ENCODE measurements around the gene COL7A1. TPM values are rescaled to one million over a fixed set of nuclear protein-coding genes. Genes with fewer than 3 reads are reported as not detected.

Gene COL7A1
- polyA plus RNA-seq, result 100 to 1,000 TPM in 1 of 2 donors, 10 to 100 TPM in 1; 60.7 to 265 TPM

DNA sequence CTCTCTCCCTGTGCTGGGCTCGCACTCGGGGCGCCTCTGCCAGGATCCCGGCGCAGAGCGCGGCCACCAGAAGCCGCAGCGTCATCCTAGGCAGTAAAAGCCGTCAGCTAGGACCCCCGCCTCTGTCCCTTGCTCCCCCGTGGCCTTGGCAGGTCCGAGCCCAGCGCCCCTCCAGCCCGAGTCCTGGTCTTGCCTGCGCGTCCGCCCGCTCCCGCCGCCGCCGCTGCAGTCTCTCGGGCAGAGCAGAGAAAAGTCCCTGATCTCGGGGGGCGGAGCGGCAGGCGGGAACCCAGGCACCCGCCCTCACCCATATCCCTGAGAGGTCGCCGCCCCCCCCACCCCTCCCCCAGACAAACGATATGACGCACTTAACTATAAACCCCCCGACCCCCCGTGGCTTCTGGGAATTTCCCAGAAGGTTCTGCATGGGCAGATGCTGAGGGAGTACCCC is at the start of gene COL7A1:
Gene COL7A1, minus strand, starts transcription at position 255 of the 451 bp plus-strand sequence. Its CDS starts 170 bp downstream, at position 85.
- H3K36me3 ChIP-seq (ENCODE audit: control insufficient read depth in 2 of 2, insufficient read depth in 2 of 2, low read length in 1 of 2), result peaks cover 12 to 28% of the 10 kb centered on the region in 2 donors
- WGBS, 2 donors, result 2 to 3% methylated on average over 15 to 35 of the region's 35 CpGs

DNA sequence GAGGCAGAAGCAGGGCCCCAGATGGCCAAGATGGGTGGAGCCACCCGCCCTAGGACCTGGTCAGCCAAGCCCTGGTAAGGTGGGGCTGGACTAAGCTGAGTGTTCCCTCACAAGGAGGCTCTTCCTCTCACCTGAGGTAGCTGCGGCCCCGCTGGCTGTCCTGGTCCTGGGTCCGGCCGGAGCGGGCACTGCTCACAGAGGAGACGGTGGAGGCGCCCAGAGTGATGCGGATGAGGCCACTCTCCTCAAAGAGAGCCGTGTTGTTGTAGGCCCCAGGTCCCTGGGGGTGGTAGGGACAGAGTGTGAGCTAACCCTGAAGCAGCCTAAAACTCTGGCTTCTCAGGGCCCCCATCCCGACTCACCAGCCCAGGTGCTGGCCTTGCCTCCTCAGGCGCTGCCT is 47.5 kb upstream of the COL7A1 start:
- no peaks in the 10 kb centered on the region for H3K27me3 ChIP-seq (ENCODE audit: control insufficient read depth in 1 of 2, insufficient read depth in 2 of 2, low read length in 2 of 2)
- no peak overlapping the region for H3K4me3 ChIP-seq (ENCODE audit: low read depth in 1 of 2, low read length in 2 of 2)
- WGBS, 2 donors, result 93 to 96% methylated on average over 11 to 12 of the region's 12 CpGs
- H3K36me3 ChIP-seq (ENCODE audit: control insufficient read depth in 2 of 2, insufficient read depth in 2 of 2, low read length in 1 of 2), result no peaks in the 10 kb centered on the region
- H3K4me1 ChIP-seq (ENCODE audit: control insufficient read depth in 2 of 2, insufficient read depth in 2 of 2, low read length in 1 of 2), result no peaks in the 10 kb centered on the region
- no peaks in the 10 kb centered on the region for H3K9me3 ChIP-seq (ENCODE audit: control insufficient read depth in 2 of 2, insufficient read depth in 1 of 2, low read depth in 1 of 2, low read length in 1 of 2)
- no peak overlapping the region for H3K27ac ChIP-seq (ENCODE audit: low read depth in 2 of 2, low read length in 1 of 2)

More for the DNA sequence above, at the start of gene COL7A1:
- Histone ChIP-seq H3K27ac (ENCODE audit: low read depth in 2 of 2, low read length in 1 of 2) (peak within 1 kb of the TSS; percentile 6 to 72), H3K9me3 (ENCODE audit: control insufficient read depth in 2 of 2, insufficient read depth in 1 of 2, low read depth in 1 of 2, low read length in 1 of 2) (no peaks in the 10 kb centered on the region), H3K4me3 (ENCODE audit: low read depth in 1 of 2, low read length in 2 of 2) (peak within 1 kb of the TSS; percentile 23 to 54), H3K4me1 (ENCODE audit: control insufficient read depth in 2 of 2, insufficient read depth in 2 of 2, low read length in 1 of 2) (peaks cover 2 to 45% of the 10 kb centered on the region in 2 donors), H3K27me3 (ENCODE audit: control insufficient read depth in 1 of 2, insufficient read depth in 2 of 2, low read length in 2 of 2) (no peaks in the 10 kb centered on the region)

GRCh38 chr3:48641396-48641795 is 46.3 kb upstream of the COL7A1 start:
- no peak overlapping the region for H3K4me3 ChIP-seq (ENCODE audit: low read depth in 1 of 2, low read length in 2 of 2)
- no peaks in the 10 kb centered on the region for H3K9me3 ChIP-seq (ENCODE audit: control insufficient read depth in 2 of 2, insufficient read depth in 1 of 2, low read depth in 1 of 2, low read length in 1 of 2)
- H3K27ac ChIP-seq (ENCODE audit: low read depth in 2 of 2, low read length in 1 of 2), result no peak overlapping the region
- H3K4me1 ChIP-seq (ENCODE audit: control insufficient read depth in 2 of 2, insufficient read depth in 2 of 2, low read length in 1 of 2), result no peaks in the 10 kb centered on the region
- no peaks in the 10 kb centered on the region for H3K36me3 ChIP-seq (ENCODE audit: control insufficient read depth in 2 of 2, insufficient read depth in 2 of 2, low read length in 1 of 2)
- 92 to 100% methylated on average over 3 of the region's 3 CpGs for WGBS, 2 donors
- H3K27me3 ChIP-seq (ENCODE audit: control insufficient read depth in 1 of 2, insufficient read depth in 2 of 2, low read length in 2 of 2), result no peaks in the 10 kb centered on the region

DNA sequence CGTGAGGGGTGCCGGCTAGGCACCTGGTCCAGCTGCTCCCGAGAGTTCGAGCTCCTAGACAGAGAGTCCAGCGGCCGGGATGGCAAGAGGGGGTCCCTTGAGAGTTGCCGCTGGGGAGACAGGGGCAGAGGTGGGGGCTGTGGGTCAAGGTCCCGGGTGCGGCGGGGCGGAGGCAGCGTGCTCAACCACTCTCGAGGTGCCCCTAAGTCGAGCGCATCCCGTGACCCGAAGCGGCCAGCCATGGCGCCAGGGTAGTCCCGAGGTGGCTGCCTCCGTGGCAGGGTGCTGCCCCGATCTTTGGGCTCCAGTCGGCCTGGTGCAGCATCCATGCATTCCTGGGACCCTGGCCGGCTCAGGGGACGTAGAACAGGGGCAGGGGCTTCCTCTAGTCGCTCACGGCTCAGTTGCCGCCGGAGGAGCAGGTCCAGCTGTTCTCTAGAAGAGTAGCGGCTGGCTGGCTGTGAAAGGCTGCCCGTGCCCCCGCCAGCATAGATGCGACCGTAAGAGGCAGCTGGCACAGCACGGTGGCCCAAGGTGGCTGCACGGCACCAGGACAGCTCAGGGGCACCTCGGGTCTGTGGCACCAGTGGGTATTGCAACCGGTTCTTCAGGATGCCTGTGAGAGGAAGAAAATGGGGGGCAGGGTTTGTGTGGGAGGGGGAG is 44.9 kb upstream of the COL7A1 start:
- WGBS, 2 donors, result 87 to 88% methylated on average over 38 of the region's 38 CpGs
- no peak overlapping the region for H3K4me3 ChIP-seq (ENCODE audit: low read depth in 1 of 2, low read length in 2 of 2)
- H3K9me3 ChIP-seq (ENCODE audit: control insufficient read depth in 2 of 2, insufficient read depth in 1 of 2, low read depth in 1 of 2, low read length in 1 of 2), result no peaks in the 10 kb centered on the region
- H3K27me3 ChIP-seq (ENCODE audit: control insufficient read depth in 1 of 2, insufficient read depth in 2 of 2, low read length in 2 of 2), result no peaks in the 10 kb centered on the region
- H3K36me3 ChIP-seq (ENCODE audit: control insufficient read depth in 2 of 2, insufficient read depth in 2 of 2, low read length in 1 of 2), result no peaks in the 10 kb centered on the region
- peaks cover 0 to 6% of the 10 kb centered on the region in 2 donors for H3K4me1 ChIP-seq (ENCODE audit: control insufficient read depth in 2 of 2, insufficient read depth in 2 of 2, low read length in 1 of 2)
- H3K27ac ChIP-seq (ENCODE audit: low read depth in 2 of 2, low read length in 1 of 2), result no peak overlapping the region

- peaks cover 0 to 9% of the 10 kb centered on the region in 2 donors for H3K36me3 ChIP-seq (ENCODE audit: control insufficient read depth in 2 of 2, insufficient read depth in 2 of 2, low read length in 1 of 2)
- 65 to 76% methylated on average over 6 of the region's 6 CpGs for WGBS, 2 donors
Observed at GRCh38 chr3:48637305-48637704, 42.2 kb upstream of the COL7A1 start.

DNA sequence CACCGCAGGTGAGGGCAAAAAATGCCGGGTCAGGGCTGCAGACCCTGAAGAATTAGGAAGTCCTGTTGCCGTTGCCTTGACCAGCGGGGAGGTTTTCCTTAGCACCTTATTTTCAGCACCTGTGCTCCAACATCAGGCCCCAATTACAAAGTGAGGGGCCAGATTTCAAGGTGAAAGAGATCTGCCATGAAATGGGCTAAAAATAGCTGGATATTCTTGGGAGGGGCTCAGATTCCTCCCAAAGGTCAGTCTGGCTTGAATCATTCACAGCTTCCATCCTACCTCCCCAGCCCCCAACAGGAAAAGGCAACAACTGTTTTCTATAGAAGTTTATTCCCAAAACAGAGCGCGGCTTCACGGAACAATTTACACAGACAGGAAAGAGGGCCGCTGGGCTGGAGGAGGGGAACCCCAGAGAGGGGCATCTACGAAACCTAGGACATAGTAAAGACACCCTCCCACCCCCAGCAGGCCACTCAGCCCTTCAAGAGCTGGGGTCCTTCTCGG is 41.1 kb upstream of the COL7A1 start:
- Histone ChIP-seq H3K27me3 (ENCODE audit: control insufficient read depth in 1 of 2, insufficient read depth in 2 of 2, low read length in 2 of 2) (no peaks in the 10 kb centered on the region), H3K4me1 (ENCODE audit: control insufficient read depth in 2 of 2, insufficient read depth in 2 of 2, low read length in 1 of 2) (peaks cover 0 to 10% of the 10 kb centered on the region in 2 donors), H3K9me3 (ENCODE audit: control insufficient read depth in 2 of 2, insufficient read depth in 1 of 2, low read depth in 1 of 2, low read length in 1 of 2) (no peaks in the 10 kb centered on the region), H3K27ac (ENCODE audit: low read depth in 2 of 2, low read length in 1 of 2) (peak overlapping the region in 1 of 2 donors; percentile 69), H3K4me3 (ENCODE audit: low read depth in 1 of 2, low read length in 2 of 2) (peak overlapping the region; percentile 63 to 83), H3K36me3 (ENCODE audit: control insufficient read depth in 2 of 2, insufficient read depth in 2 of 2, low read length in 1 of 2) (peaks cover 0 to 16% of the 10 kb centered on the region in 2 donors)
- 46 to 55% methylated on average over 10 of the region's 10 CpGs for WGBS, 2 donors

More at GRCh38 chr3:48637305-48637704, 42.2 kb upstream of the COL7A1 start:
- Histone ChIP-seq H3K27ac (ENCODE audit: low read depth in 2 of 2, low read length in 1 of 2) (no peak overlapping the region), H3K4me3 (ENCODE audit: low read depth in 1 of 2, low read length in 2 of 2) (no peak overlapping the region), H3K27me3 (ENCODE audit: control insufficient read depth in 1 of 2, insufficient read depth in 2 of 2, low read length in 2 of 2) (no peaks in the 10 kb centered on the region), H3K9me3 (ENCODE audit: control insufficient read depth in 2 of 2, insufficient read depth in 1 of 2, low read depth in 1 of 2, low read length in 1 of 2) (no peaks in the 10 kb centered on the region), H3K4me1 (ENCODE audit: control insufficient read depth in 2 of 2, insufficient read depth in 2 of 2, low read length in 1 of 2) (peaks cover 0 to 10% of the 10 kb centered on the region in 2 donors)

DNA sequence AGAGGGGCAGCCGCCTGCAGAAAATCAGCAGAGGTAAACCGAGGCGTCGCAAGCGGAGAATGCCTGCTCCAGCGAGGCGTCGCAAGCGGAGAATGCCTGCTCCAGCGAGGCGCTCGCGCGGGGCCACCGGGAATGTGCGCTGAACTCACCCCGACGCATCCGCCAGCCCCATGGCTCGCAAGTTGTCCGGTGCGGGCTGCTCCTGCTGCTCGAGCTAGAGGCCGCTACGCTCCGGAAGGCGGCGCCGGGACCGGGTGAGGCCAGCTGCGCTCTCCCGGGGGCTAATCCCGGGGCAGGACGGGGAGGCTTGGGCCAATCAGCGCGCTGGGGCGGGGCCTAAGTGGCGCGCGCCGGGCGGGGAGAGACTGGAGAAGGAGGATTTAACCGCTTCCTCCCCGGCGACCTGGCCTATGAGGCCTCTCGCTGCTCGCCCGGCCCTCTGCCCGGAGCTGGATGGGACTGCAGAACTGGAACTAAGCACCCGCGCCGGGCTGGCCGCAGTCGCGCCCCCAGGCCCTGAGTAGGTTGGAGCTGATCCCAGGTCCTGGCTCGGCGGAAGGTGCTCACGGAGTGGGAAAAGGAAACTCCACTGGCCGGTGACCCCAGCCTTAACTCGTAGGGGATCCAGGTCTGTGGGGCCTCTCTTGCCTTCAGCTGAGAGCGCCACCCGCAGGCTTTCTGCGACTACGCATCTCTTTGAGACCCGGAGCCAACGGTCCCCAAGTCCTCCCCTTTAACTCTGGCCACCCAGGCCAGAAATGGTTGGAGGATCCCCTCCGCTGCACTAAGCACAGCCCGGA is 40.3 kb upstream of the COL7A1 start, which contains the start of gene SLC26A6:
Gene SLC26A6, minus strand, starts transcription at position 240 of the 800 bp plus-strand sequence. Its CDS starts 68 bp downstream, at position 172.
- 0% methylated on average over 66 to 68 of the region's 68 CpGs for WGBS, 2 donors
- H3K9me3 ChIP-seq (ENCODE audit: control insufficient read depth in 2 of 2, insufficient read depth in 1 of 2, low read depth in 1 of 2, low read length in 1 of 2), result no peaks in the 10 kb centered on the region
- peak within 1 kb of the TSS; percentile 63 to 83 for H3K4me3 ChIP-seq (ENCODE audit: low read depth in 1 of 2, low read length in 2 of 2)

GRCh38 chr3:48634661-48635221 is 39.6 kb upstream of the COL7A1 start:
- Histone ChIP-seq H3K27me3 (ENCODE audit: control insufficient read depth in 1 of 2, insufficient read depth in 2 of 2, low read length in 2 of 2) (no peaks in the 10 kb centered on the region), H3K27ac (ENCODE audit: low read depth in 2 of 2, low read length in 1 of 2) (peak overlapping the region; percentile 39 to 62), H3K9me3 (ENCODE audit: control insufficient read depth in 2 of 2, insufficient read depth in 1 of 2, low read depth in 1 of 2, low read length in 1 of 2) (no peaks in the 10 kb centered on the region), H3K36me3 (ENCODE audit: control insufficient read depth in 2 of 2, insufficient read depth in 2 of 2, low read length in 1 of 2) (peaks cover 0 to 26% of the 10 kb centered on the region in 2 donors), H3K4me3 (ENCODE audit: low read depth in 1 of 2, low read length in 2 of 2) (peak overlapping the region; percentile 63 to 83), H3K4me1 (ENCODE audit: control insufficient read depth in 2 of 2, insufficient read depth in 2 of 2, low read length in 1 of 2) (peaks cover 0 to 10% of the 10 kb centered on the region in 2 donors)
- WGBS, 2 donors, result 2 to 4% methylated on average over 30 of the region's 30 CpGs

More for the DNA sequence above, 40.3 kb upstream of the COL7A1 start, which contains the start of gene SLC26A6:
- Histone ChIP-seq H3K36me3 (ENCODE audit: control insufficient read depth in 2 of 2, insufficient read depth in 2 of 2, low read length in 1 of 2) (peaks cover 0 to 23% of the 10 kb centered on the region in 2 donors), H3K27me3 (ENCODE audit: control insufficient read depth in 1 of 2, insufficient read depth in 2 of 2, low read length in 2 of 2) (no peaks in the 10 kb centered on the region), H3K27ac (ENCODE audit: low read depth in 2 of 2, low read length in 1 of 2) (peak within 1 kb of the TSS; percentile 69 to 73), H3K4me1 (ENCODE audit: control insufficient read depth in 2 of 2, insufficient read depth in 2 of 2, low read length in 1 of 2) (peaks cover 0 to 10% of the 10 kb centered on the region in 2 donors)

DNA sequence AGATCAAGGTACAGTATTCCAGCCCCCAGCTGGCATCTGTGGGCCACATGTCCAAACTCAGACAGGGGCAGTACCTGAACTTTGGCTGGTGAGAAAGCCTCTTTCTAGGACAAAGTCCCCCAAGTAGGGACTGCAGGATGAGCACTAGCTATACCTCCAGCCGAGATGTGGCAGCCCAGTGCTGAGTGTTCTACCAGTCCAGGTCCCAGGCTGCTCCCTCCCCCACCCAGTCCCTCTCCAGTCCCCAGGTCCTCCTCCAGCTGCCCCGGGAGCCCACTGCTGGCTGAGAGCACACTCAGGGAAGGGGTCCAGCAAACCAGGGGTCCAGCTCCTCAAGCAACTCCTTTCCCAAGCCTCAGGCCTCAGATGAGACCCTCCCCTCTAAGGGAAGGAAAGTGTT is 38.6 kb upstream of the COL7A1 start:
- Histone ChIP-seq H3K27me3 (ENCODE audit: control insufficient read depth in 1 of 2, insufficient read depth in 2 of 2, low read length in 2 of 2) (no peaks in the 10 kb centered on the region), H3K4me1 (ENCODE audit: control insufficient read depth in 2 of 2, insufficient read depth in 2 of 2, low read length in 1 of 2) (peaks cover 0 to 10% of the 10 kb centered on the region in 2 donors), H3K9me3 (ENCODE audit: control insufficient read depth in 2 of 2, insufficient read depth in 1 of 2, low read depth in 1 of 2, low read length in 1 of 2) (no peaks in the 10 kb centered on the region), H3K36me3 (ENCODE audit: control insufficient read depth in 2 of 2, insufficient read depth in 2 of 2, low read length in 1 of 2) (peaks cover 0 to 30% of the 10 kb centered on the region in 2 donors), H3K4me3 (ENCODE audit: low read depth in 1 of 2, low read length in 2 of 2) (no peak overlapping the region), H3K27ac (ENCODE audit: low read depth in 2 of 2, low read length in 1 of 2) (no peak overlapping the region)
- 92 to 99% methylated on average over 2 of the region's 2 CpGs for WGBS, 2 donors

All from esophagus (tissue), 2 donors.